HG02623 (cell line): ENCODE results near the gene FAM111B.
A peak's percentile ranks its signal among the peaks of the same experiment; 100 is the strongest.

ENCODE experiments used
- ATAC-seq: cut with Tn5 transposase; IDR thresholded peaks from one replicate; pipeline ENCODE4 v1.9.1; 2021; ENCODE audit warnings: moderate library complexity; ENCODE audit not compliant: unreplicated experiment

Gene FAM111B

GRCh38 chr11:59154610-59155009 is 47.6 kb downstream of the FAM111B start:
- ATAC-seq: no peak

DNA sequence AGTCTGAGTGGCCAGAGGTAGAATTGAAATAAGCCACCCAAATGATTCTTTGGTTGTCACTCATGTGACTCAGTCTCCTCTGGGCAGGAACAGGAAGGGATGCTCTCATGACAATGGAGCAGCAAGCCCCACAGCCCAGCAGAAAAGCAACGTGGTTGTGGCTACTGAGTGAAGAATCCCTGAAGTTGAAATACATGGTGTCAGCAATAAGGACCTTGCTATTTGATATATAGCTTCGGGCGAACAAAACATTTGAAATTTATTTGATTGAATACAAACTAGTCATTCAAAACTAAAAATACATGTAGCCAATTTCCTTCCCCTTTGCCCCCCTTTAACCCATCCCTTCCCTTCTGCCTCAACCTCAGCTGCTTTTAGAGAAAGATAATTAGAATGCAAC is 50.4 kb downstream of the FAM111B start:
- ATAC-seq: no peak

DNA sequence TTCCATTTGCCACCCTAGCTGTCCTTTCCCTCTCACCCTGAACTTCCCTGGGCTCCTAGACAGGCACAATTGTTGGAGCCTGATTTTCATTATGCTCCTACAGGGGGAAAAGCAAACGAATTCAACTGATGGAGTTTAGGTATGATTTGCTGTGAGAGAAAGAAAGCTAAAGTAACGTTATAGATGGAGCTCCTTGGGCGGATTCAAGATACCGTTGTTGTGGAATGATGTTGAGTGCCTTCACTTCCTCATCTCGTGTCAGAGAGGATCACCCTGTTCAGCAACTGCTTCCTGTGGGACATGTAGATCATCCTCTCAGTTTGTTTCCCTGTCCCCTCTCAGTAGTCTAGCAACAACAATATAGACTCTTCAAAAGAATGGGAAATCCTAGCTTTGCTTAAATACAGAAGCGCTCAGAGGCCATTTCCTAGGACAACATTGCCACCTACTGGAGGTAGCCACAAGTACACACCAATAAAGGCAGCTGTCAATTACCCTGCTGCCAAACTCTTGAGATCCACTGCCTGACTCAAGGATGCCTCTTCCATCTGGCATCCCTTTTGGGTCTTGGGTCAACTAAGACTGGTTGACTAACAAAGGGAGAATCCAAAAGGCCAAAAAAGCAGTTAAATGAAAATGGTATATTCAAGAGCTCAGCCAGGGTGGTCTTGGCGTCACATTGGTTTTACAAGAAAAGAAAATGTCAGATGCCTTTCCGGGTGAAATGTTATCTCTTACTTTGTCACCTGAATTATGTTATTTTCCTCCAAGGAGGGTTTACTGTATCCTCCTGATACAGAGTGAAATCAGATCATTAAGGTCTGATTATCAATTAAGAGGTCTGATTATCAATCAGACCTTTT is 51.4 kb downstream of the FAM111B start:
- ATAC-seq: peak; percentile 92

DNA sequence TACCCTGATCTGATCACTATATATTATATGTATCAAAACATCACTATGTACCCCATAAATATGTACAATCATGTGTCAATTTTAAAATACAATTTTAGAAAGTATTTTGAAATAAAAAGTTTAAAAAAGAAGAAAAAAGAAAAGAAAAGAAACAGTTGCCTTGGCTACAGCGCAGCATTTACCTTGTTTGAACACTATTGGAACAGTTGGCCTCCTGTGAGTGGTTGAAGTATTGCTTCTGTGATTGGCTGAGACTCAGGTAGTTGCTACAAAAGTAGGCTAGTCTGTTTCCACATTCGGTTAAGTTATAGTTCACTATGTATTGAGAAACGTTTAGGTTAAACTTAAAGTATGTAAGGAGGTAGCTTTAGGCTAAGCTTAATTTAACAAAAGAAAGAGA is 57.0 kb downstream of the FAM111B start:
- ATAC-seq: no peak

DNA sequence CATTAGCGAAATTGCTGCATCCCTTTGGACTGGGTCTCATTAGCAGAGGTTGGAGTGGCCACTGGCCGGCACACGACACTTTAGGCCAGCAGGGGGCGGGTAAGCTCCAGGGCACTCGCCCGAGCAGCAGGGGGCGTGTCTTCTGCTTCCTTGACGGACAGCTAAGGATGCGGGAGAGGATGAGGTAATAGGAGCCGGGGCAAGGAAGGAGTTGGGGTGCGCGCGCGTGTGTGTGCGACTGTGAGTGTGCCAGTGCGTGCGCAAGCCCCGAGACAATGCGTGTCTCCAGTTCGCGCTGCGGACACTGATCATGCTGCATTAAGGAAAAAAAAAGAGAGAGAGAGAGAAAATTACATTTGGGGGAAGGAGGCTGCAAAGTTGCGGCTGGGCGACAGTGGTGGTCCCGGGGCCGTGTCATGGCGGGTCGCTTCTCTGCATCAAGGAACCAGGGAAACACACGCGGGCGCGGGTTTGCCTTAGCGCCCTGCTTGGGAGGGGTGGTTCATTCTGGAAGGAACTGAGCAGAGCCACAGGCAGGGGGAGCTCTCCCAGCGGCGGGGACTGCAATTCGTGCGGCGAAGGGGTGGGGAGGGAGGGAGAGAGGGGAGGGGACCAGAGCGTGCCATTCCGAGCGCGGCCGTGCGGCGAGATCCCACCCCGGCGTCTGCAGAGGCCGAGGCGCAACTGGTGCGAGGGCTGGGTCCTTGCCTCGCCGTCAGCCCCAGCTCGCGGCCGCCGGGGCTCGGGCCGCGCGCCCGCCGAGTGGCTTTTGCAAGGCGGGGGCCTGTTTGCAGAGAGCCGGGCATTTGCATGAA is 64.7 kb downstream of the FAM111B start, which contains the start of gene DTX4:
DTX4 (plus strand) TSS at position 625 of the 815 bp plus-strand sequence. CDS start 464 bp downstream, outside the sequence.
- ATAC-seq: peak; percentile 75

DNA sequence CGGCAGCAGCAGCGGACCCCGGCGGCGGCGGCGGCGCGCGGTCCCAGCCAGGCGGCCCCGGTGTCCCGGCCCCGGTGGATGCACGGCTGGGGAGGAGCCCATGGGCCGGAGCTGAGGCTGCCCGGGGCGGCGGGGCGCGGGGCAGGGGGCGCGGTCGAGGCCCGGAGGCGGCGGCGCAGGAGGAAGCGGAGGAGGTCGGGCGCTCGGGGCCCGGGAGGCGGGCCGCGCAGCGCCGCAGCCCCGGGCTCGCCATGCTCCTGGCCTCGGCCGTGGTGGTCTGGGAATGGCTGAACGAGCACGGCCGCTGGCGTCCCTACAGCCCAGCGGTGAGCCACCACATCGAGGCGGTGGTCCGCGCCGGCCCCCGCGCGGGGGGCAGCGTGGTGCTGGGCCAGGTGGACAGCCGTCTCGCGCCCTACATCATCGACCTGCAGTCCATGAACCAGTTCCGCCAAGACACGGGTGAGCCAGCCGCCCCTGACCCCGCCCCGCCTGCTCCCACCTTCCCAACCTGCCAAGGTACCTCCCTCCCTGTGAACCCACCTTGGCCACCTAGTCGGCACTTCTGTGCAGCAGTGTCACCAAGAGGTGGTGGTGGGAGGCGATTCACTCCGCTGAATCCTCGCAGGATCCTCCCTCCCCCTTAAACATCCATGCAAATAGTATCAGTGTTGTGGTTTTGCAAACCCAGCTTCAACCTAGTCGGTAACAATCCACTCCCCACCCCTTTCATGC is 65.5 kb downstream of the FAM111B start:
- peak; percentile 28 for ATAC-seq

- ATAC-seq: peak; percentile 2
Measured at GRCh38 chr11:59173080-59173963, 66.3 kb downstream of the FAM111B start.

- no peak for ATAC-seq
Measured at GRCh38 chr11:59173964-59174663, 67.1 kb downstream of the FAM111B start.

DNA sequence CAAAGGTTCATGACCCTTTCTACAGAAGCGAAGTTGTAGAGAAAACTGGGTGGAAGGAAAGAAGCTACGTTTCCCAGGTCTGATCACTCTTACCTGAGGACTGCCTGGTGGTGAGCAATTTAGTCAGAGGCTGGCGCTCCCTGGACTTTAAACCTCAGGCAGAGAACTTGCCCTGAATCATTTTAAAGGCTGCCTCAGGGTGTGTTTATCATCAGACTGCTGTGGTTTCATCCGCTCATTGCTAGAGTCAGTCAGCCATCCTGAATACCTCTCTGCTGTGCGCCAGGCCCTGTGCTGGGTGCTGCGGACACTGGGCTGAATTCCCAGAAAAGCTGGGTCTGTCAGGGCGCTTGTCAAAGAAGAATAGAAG is 67.6 kb downstream of the FAM111B start:
- no peak for ATAC-seq

GRCh38 chr11:59175091-59175501 is 68.1 kb downstream of the FAM111B start:
- no peak for ATAC-seq

DNA sequence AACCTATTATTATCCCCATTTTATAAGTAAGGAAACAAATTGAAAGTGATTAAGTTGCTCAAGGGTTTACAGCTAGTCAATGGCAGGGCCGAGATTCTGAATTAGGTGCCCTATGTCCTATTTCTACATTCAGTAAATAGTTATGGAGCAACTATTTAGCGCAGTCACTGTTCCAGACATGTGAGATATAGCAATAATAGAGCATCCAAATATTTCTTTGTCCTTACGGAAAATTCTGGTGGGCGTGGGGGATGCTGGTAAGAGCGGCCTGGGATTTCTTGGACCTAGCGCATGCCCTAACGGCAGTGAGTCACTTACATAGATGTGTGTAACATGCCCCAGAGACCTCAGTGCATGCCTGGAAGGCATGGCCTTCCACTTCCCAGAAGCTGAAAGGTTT is 69.3 kb downstream of the FAM111B start:
- no peak for ATAC-seq
